Activated gamma-delta T cell (primary cell): ENCODE results near the gene RAD54L.
"Not testable (repeated sequence)": the region's sequence is repeated elsewhere in the genome, so short reads cannot be mapped to it uniquely, and the experiment has no call there.

ENCODE experiments used
- DNase-seq: peaks from one replicate; lab custom pipeline; 2025; lab: John Stamatoyannopoulos, UW
- total RNA-seq, 2 donors: gene quantifications; one replicate each; lab custom pipeline; 2026; lab: John Stamatoyannopoulos, UW

RAD54L gene
- total RNA-seq, result 1.1 to 1.4 reads per million in 2 donors

DNA sequence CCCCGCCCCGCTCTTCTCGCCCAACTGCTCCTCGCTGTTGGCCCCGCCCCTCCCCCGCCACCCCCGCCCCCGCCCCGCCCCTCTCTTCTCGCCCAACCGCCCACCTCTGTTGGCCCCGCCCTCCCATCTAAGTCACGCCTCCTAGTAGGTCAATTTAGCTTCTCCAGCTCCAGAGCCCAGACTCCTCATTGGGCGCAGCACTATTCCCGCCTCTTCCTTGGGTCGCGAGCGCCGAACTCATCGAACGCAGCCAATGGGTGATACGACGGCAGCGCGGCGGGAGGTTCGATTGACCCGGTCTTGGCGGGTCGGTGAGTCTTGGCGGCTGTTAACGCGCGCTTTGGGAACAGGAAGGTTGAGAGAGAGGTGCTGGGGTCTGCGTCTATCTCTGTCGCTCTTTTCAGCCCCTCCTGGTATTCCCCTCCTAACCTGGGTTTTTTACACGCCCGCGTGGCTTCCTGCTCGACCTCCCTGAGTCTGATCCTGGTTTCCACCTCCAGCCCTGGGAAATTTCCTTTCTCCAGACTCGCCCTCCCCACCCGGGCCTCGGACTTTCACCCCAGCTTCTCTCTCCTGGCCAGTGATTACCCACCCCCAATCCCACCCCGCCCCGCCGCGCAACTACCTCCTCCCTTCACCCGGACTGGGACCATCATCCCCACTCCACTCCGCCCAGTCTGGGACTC is at the start of gene RAD54L:
TSS of gene RAD54L (plus strand) at position 328 of the 686 bp plus-strand sequence. CDS start 643 bp downstream, outside the sequence.
- peak; percentile 88 for DNase-seq

DNA sequence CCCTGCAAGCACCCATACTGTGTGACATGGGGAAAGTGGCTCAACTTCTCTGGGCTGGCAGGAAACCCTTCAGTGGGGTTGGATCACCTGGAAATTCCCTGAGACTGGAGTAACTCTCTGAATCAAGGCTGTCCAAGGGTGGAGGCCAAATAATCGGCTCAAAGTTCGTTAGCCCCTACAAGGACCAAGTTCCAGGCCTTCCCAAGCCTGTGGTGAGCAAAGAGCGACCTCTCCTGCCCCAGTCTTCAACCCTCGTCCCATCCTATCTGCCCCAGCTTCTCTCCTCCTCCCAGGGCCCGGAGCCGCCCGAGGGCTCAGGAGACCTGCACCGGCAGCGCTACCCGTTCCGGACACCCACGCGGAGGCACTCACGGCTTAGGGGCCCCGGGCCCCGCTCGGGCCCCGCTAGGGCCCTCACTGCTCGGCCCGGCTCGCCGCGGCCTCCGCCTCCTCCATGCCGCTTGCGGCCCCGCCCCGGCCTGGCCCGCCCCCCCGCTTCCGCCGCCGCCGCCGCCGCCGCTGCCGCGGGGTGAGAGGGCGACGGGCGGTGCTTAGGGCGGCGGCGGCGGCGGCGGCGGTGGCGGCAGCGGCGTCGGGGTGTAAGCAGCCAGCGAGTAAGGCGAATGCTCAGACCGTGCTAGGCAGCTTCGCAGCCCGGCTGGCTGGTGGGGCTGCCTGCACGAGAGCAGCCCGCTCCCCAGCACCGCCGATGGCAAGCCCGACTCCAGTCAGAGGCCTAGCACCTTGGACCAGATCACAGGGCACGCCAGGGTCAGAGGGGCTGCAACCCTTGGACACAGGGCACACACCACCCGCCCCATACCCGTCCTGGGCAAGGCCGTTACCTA is 49.4 kb upstream of the RAD54L start, which contains the start of gene POMGNT1:
TSS of gene POMGNT1 (minus strand) at position 471 of the 848 bp plus-strand sequence. CDS start 613 bp downstream, outside the sequence.
- DNase-seq, result peak; percentile 61

DNA sequence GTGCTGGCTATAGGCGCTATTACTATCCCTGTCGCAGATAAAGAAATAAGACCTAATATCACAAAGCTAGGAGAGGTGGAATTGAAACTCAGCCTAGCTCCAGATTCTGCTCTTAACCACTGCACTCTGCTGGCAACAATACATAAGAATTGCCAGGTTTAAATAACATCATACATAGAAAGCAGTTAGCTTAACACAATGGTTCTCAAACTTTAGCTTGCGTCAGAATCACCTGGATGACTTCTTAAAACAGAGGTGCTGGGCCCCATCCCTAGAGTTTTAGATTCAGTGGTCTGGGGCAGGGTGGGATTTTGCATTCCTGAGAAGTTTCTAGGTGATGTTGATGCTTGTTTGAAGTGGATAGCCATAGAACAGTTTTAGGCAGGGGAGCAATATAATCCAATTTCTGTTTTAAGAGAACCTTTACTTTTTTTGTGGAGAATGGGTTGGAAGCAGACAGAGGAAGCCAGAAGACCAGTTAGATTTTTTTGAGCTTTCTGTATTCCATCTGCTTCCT is 48.3 kb upstream of the RAD54L start:
- no peak for DNase-seq

DNA sequence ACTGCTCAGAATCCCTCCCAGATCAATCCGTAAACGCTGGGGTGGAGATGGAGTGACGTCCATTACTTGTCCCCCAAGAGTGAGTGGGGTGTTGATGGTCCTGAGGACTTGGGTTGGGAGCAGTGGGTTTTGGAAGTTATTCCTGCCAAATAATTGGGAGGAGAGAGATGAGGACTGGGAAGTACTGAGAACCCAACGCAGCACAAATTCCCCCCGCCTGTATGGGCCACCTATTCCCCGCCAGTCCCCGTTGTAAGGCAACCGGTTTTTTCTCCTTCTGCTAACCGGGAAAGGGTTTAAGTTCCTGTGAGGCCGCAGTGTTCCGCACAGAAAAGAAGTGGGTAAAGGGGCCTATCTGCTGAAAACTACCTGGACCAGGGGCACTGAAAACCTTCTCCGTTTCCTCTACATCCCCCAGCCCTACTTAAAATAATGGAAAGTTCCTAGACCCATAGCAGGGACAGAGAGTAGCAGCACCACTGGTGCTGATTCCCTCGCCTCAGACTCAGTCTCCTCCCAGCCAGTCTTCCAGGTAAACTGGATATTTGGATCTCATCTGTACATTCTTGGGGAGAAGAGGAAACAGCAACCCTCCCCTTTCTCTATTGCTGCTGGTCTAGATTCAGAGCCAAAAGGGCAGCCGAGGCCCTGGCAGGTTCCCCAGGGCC is 43.7 kb upstream of the RAD54L start:
- DNase-seq, result no peak

DNA sequence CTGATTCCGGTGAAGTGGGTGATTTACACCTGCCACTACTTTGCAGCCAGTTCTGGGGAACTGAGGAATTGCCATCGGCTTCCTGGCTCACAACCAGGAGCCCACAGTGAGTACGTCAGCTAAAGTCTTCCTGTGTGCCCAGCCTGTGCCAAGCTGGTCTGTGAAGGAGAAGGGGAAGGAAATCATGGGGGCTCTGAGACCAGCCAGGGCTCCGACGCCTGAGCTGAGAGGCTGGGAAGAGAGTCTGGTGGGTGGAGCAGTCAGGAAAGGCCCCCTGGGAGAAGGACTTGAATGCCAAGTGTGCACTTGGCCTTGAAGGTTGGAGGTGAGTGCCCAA is 43.2 kb upstream of the RAD54L start:
- no peak for DNase-seq

DNA sequence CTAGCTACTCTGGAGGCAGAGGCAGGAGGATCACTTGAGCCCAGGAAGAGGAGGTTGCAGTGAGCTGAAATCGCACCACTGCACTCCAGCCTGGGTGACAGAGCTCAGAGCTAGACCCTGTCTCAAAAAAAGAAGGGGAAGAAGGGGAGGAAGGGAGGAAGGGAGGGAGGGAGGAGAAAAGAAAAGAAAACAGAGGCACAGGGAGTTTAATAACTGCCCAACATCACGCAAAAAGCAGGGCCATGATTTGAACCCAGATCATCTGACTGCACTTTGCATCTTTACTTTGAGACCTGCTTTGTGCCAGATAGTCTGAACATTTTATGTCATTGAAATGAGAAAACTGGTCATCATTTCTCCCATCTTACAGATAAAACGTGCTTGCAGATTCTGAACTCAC is 42.4 kb upstream of the RAD54L start:
- no peak for DNase-seq

DNA sequence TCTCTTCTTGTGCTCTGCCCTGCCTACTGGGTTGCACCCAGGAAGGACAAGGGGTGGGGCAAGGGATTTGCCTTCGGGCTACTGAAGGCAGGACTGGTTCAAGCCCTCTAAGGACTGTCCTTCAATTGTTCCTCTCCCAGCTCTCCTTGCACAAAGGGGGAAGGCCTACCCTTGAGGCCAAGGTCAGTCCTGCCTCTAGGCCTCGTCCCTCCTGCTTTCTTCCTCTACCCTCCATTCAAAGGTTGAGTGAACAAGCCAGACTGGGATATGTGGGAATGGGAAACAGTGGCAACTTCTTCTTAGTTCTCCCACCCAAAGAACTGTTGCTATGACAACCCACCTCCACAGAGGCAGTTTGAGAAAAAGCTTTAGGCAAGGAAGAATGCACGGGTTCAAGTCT is 41.8 kb upstream of the RAD54L start:
- no peak for DNase-seq

DNA sequence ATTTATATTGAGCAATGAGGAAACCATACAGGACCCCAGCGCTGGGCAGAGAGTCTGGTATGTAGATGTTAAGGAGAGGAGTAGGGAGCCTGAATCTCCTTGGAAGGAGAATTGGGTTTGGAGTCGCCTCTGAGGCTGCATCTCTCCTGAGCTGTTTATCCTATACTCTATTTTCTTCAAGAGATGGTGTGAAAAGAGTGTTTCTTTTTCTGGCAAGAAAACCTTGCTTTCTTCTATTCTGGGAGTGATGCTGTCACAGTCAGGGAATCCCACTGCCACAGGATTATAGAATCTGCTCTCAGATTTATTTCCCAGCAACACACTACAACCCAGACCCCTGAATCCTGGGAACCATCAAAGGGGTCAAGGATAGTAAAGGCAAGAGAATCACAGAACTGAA is 41.2 kb upstream of the RAD54L start:
- no peak for DNase-seq

DNA sequence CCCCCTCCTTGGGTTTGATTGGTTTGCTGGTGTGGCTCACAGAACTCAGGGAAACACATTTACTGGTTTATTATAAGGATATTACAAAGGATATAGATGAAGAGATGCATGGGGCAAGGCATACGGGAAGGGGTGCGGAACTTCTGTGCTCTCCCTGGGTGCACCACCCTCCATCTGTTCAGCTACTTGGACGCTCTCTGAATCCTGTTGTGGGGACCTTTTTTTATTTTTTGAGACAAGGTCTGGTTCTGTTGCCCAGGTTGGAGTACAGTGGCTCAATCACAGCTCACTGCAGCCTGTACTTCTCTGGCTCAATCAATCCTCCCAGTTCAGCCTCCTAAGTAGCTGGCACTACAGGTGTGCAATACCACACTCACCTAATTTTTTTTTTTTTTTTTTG is 37.0 kb upstream of the RAD54L start:
- DNase-seq, result no peak

DNA sequence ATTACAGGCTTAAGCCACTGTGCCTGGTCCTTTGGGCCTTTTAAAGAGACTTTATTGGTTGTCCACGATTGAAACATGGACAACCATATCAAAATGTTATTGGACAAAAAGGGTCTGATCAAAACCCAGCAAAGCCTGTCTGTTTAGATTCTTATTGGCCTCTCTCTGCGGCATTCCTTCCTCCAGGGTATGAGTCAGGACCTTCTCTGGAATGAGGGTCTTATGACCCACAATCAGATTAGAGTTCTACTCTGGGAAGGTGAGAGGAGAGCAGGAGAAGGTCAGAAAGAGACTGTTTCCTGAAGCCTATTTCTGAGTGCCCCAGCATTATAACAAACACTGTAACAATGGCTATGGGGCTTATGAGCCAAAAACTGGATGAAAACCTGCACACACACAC is 36.5 kb upstream of the RAD54L start:
- DNase-seq, result no peak

DNA sequence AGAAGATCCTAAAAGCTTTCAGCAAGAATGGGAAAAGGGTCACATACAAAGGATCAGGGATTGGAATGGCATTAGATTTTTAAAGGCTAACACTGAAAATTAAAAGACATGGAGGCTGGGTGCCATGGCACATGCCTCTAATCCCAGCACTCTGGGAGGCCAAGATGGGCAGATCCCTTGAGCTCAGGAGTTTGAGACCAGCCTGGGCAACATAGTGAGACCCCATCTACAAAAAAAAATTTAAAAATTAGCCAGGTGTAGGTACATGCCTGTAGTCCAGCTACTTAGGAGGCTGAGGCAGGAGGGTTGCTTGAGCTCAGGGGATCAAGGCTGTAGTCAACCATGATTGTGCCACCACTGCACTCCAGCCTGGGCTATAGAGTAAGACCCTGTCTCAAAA is 32.1 kb upstream of the RAD54L start:
- DNase-seq, result no peak

DNA sequence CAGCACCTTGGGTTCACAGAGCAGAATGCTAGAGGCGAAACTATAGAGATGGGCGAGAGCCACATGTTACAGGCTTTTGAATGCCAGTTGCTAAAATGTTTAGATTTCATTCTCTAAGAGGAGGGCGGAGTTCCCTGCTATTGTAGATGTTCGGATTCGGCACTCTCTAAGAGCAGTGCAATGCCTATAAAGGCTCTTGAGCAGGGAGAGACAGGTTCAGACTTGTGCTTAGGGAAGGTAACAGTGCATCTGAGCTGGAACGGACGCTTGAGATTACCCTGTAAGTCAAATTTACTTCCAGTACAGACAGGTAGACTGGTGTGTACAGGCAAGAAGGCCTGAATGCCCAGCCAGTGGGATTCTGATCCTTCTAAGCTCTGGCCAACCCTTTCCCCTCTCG is 29.1 kb upstream of the RAD54L start:
- DNase-seq, result no peak

DNA sequence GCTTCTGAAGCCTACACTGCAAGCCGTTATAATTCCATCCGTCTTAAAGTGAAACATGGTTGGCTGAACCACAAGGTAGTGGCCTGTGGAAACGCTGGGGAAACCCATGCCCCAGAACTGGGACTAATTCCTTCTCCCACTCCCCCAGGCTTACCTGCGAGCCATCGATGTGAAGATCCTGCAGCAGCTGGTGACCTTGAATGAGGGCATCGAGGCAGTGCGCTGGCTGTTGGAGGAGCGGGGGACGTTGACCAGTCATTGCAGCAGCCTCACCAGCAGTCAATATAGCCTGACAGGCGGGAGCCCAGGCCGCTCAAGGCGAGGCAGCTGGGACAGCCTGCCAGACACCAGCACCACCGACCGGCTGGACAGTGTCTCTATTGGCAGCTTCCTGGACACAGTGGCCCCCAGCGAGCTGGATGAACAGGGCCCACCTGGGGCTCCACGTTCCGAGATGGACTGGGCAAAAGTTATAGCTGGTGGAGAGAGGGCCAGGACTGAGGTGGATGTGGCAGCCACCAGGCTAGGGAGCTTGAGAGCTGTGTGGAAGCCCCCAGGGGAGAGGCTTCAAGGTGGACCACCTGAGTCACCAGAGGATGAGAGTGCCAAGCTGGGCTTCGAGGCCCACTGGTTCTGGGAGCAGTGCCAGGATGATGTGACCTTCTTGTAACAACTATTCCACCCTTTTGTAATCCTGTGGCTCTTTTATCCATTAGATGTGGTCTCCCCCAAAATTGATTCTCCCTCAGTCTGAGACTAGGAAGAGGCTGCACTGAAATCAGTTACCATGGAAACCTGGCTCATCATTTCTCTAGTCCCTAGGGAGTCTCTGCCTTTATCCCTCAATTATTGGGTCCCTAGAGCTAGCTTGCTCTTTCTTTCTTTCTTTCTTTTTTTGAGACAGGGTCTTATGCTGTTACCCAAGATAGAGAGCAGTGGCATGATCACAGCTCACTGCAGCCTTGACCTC is 27.7 kb upstream of the RAD54L start:
- DNase-seq, result no peak

DNA sequence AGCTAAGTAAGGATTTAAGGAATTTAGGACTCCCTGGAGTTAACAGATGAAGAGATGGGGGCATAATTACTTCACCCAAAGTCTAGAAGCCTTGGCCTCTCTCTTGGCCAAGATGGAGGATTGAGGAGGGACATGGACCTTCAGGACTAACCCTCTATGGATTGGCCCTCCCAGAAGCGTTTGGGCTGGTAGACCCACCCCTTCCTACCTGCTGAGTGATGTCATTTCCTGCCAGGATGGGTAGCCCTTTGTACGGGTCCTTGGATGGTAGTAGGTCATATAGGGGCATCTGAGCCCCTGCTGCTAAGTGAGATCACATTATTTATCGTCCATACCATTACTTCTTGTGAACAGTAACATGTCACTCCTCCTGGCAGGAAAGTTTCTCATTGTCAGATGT is 26.8 kb upstream of the RAD54L start:
- no peak for DNase-seq

DNA sequence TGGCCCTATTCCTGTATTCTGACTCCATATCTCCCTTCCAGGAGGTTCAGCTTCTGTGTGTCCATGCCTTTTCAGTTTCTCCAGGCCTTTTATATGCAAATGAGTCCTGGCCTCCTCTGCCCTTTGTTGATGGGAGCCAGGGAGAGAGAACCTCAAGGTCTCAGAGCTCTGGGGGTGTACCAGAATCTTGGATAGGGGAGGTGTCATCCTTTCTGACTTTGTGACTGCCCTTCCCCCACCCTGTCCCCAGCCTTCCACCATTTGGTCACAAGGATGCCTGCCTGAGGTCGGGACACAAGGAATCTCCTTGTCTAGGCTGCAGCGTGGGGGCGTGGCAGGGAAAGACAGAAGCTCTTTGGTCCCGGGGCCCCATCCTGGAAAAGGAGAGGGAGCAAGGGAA is 25.8 kb upstream of the RAD54L start:
- DNase-seq, result no peak

DNA sequence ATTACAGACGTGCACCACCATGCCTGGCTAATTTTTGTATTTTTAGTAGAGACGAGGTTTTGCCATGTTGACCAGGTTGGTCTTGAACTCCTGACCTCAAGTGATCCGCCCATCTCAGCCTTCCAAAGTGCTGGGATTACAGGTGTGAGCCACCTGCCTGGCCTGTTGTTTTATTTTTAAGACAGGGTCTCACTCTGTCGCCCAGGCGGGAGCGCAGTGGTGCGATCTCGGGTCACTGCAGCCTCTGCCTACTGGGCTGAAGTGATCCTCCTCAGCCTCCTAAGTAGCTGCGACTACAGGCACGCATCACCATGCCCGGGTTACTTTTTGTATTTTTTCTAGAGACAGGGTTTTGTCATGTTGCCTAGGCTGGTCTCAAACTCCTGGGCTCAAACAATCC is 24.5 kb upstream of the RAD54L start:
- DNase-seq, result not testable (repeated sequence)

DNA sequence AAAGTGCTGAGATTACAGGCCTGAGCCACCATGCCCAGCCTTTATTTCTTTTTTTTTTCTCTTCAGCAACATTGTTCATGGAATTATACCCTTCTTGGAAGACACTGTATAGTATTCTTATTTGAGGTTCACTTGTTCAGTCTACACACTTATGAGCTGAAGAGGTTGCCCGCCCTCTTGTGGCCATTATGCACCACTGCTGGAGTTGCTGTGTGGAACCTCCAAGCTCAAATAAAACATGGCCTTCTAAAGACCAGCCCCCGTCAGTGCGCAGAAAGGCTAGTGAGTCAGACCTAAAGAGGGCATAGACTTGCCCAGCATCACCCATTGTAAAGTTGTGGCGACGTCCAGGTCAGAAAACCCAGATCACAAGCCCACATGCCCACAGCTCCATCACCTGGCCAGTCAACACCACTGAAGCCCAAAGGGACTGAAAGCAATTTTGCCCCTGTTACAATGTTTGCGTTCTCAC is 24.1 kb upstream of the RAD54L start:
- no peak for DNase-seq

DNA sequence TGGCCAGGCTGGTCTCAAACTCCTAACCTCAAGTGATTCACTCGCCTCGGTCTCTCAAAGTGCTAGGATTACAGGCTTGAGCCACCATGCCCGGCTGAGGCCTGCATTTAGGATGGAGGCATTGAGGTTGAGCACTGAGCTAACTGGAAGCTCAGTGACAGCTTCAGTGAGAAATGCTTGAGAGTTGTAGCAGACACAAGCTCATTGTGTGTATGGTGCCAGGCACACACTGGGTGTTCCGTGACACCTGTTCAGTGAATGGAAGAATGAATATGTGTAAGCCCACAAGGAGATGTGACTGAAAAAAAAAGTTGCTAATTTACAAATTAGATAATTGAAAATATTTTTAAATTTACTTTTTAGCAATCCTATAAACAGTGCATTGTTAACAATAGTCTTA is 22.6 kb upstream of the RAD54L start:
- no peak for DNase-seq

DNA sequence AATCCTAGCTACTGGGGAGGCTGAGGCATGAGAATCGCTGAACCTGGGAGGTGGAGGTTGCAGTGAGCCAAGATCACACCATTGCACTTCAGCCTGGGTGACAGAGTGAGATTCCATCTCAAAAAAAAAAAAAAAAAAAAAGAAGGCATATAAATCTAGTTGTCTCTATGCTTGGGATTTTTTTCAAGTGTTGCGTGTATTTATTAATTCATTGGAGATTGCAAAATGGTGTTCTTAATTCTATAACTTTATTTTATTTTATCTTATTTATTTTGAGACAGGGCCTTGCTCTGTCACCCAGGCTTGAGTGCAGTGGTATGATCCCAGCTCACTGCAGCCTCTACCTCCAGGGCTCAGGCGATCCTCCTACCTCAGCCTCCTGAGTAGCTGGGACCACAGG is 16.3 kb upstream of the RAD54L start:
- not testable (repeated sequence) for DNase-seq

DNA sequence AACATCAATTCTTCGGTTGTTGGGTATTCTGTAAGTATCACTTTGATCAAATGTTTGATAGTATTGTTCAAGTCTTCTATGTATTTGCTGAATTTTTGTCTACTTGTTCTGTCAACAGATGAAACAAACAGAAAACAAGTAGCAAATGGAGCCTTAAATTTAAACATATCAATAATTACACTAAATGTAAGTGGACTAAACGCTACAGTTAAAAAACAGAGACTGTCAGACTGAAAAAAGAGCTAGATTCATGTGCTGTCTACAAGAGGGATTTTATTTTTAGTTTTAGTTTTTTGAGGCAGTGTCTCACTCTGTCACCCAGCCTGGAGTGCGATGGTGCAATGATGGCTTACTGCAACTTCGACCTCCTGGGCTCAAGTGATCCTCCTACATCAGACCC is 10.7 kb upstream of the RAD54L start:
- DNase-seq, result no peak

DNA sequence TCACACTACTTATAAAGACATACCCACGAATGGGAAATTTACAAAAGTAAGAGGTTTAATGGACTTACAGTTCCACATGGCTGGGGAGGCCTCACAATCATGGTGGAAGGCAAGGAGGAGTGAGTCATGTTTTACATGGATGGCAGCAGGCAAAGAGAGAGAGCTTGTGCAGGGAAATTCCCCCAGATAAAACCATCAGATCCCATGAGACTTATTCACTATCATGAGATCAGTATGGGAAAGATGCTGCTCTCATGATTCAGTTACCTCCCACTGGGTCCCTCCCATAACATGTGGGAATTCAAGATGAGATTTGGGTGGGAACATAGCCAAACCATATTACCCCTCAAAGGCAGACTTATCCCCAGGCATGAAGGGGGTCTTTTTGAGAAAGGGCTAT is 8.7 kb upstream of the RAD54L start:
- not testable (repeated sequence) for DNase-seq
